ENCODE results near the gene GABRG3.

GRCh38 chr15:27579738-27580137 is 608.8 kb downstream of the GABRG3 start:
- TF ChIP-seq CREB5 (CRISPR knock-in tag; IDR thresholded peaks at IDR 0.05; ENCODE audit: low read depth): no peak
- TF ChIP-seq ESRRG (CRISPR knock-in tag; IDR thresholded peaks at IDR 0.05): no peak
- no peak for TF ChIP-seq CSDC2 (CRISPR knock-in tag; IDR thresholded peaks at IDR 0.05)
- no peak for TF ChIP-seq BACH2 (CRISPR knock-in tag; IDR thresholded peaks at IDR 0.05; ENCODE audit: borderline replicate concordance)
- no peak for TF ChIP-seq GLIS3 (CRISPR knock-in tag; IDR thresholded peaks at IDR 0.05)
- no peak for TF ChIP-seq ZNF565 (CRISPR knock-in tag; conservative IDR thresholded peaks at IDR 0.05; ENCODE audit: low read depth)
- no peak for TF ChIP-seq TCF4 (CRISPR knock-in tag; IDR thresholded peaks at IDR 0.05; ENCODE audit: borderline replicate concordance)
- TF ChIP-seq PATZ1 (CRISPR knock-in tag; IDR thresholded peaks at IDR 0.05; ENCODE audit: borderline replicate concordance): no peak
- TF ChIP-seq ZC3H10 (CRISPR knock-in tag; IDR thresholded peaks at IDR 0.05): no peak
- no peak for TF ChIP-seq ARNTL (CRISPR knock-in tag; IDR thresholded peaks at IDR 0.05; ENCODE audit: borderline replicate concordance, low read depth)
- no peak for TF ChIP-seq ZFP3 (CRISPR knock-in tag; IDR thresholded peaks at IDR 0.05)

Data from SK-N-SH treated with all-trans-retinoic acid at 6 μM for 48 hours (cell line).